Measurements from ENCODE around the gene MTARC2. TPM values are rescaled to one million over a fixed set of nuclear protein-coding genes. Genes with fewer than 3 reads are reported as not detected.

Gene MTARC2
- total RNA-seq, 2 donors from 2014 or later, result 12.3 to 14.5 TPM

GRCh38 chr1:220700556-220701179, 47.5 kb upstream of the MTARC2 start:
- Mint-ChIP-seq H3K36me3 (ENCODE audit: low read depth) (peaks cover 2% of the 10 kb centered on the region), H3K9me3 (no peaks in the 10 kb centered on the region), H3K4me3 (no peak overlapping the region), H3K4me1 (peaks cover 6% of the 10 kb centered on the region), H3K27ac (no peak overlapping the region), H3K27me3 (ENCODE audit: insufficient read depth) (no peaks in the 10 kb centered on the region)
- H3K4me1 ChIP-seq (ENCODE audit: control insufficient read depth, insufficient read depth, low read length), result no peaks in the 10 kb centered on the region
- no peak overlapping the region for H3K4me3 ChIP-seq (ENCODE audit: low read length)
- H3K9me3 ChIP-seq (ENCODE audit: control insufficient read depth, low read length), result no peaks in the 10 kb centered on the region
- DNase-seq, result no peak
- TF ChIP-seq CTCF (conservative IDR thresholded peaks at IDR 0.05), result no peak
- no peaks in the 10 kb centered on the region for H3K36me3 ChIP-seq (ENCODE audit: control insufficient read depth, insufficient read depth, low read length)
- no peaks in the 10 kb centered on the region for H3K27me3 ChIP-seq (ENCODE audit: control insufficient read depth, insufficient read depth, low read length, poor library complexity, severe bottlenecking)
- 67 to 86% methylated on average over 1 to 2 of the region's 2 CpGs for WGBS, 2 experiments (ENCODE audit: insufficient coverage in 1 of 2, insufficient read length in 1 of 2)
- no peak overlapping the region for H3K9ac ChIP-seq (ENCODE audit: extremely low read depth, low read length, poor library complexity, severe bottlenecking)
- H3K27ac ChIP-seq (ENCODE audit: low read depth, low read length), result no peak overlapping the region

- peaks cover 12% of the 10 kb centered on the region for H3K4me1 Mint-ChIP-seq
- Histone ChIP-seq H3K36me3 (ENCODE audit: control insufficient read depth, insufficient read depth, low read length) (no peaks in the 10 kb centered on the region), H3K27ac (ENCODE audit: low read depth, low read length) (no peak overlapping the region), H3K27me3 (ENCODE audit: control insufficient read depth, insufficient read depth, low read length, poor library complexity, severe bottlenecking) (no peaks in the 10 kb centered on the region), H3K9me3 (ENCODE audit: control insufficient read depth, low read length) (no peaks in the 10 kb centered on the region), H3K4me1 (ENCODE audit: control insufficient read depth, insufficient read depth, low read length) (peaks cover 4% of the 10 kb centered on the region), H3K9ac (ENCODE audit: extremely low read depth, low read length, poor library complexity, severe bottlenecking) (no peak overlapping the region), H3K4me3 (ENCODE audit: low read length) (no peak overlapping the region)
- DNase-seq, result no peak
- H3K4me3 Mint-ChIP-seq, result no peak overlapping the region
- peaks cover 2% of the 10 kb centered on the region for H3K36me3 Mint-ChIP-seq (ENCODE audit: low read depth)
- no peak for TF ChIP-seq CTCF (conservative IDR thresholded peaks at IDR 0.05)
- H3K27me3 Mint-ChIP-seq (ENCODE audit: insufficient read depth), result no peaks in the 10 kb centered on the region
- H3K27ac Mint-ChIP-seq, result no peak overlapping the region
- no peaks in the 10 kb centered on the region for H3K9me3 Mint-ChIP-seq
- 93 to 98% methylated on average over 5 to 6 of the region's 6 CpGs for WGBS, 2 experiments (ENCODE audit: insufficient coverage in 1 of 2, insufficient read length in 1 of 2)
These were observed 46.1 kb upstream of the MTARC2 start for GRCh38 chr1:220701974-220702373.

GRCh38 chr1:220702733-220703270, 45.3 kb upstream of the MTARC2 start:
- 79 to 87% methylated on average over 4 to 5 of the region's 5 CpGs for WGBS, 2 experiments (ENCODE audit: insufficient coverage in 1 of 2, insufficient read length in 1 of 2)

More at GRCh38 chr1:220702733-220703270, 45.3 kb upstream of the MTARC2 start:
- Histone ChIP-seq H3K9ac (ENCODE audit: extremely low read depth, low read length, poor library complexity, severe bottlenecking) (no peak overlapping the region), H3K4me3 (ENCODE audit: low read length) (no peak overlapping the region), H3K9me3 (ENCODE audit: control insufficient read depth, low read length) (no peaks in the 10 kb centered on the region), H3K27me3 (ENCODE audit: control insufficient read depth, insufficient read depth, low read length, poor library complexity, severe bottlenecking) (no peaks in the 10 kb centered on the region), H3K36me3 (ENCODE audit: control insufficient read depth, insufficient read depth, low read length) (no peaks in the 10 kb centered on the region), H3K27ac (ENCODE audit: low read depth, low read length) (no peak overlapping the region), H3K4me1 (ENCODE audit: control insufficient read depth, insufficient read depth, low read length) (peaks cover 4% of the 10 kb centered on the region)
- Mint-ChIP-seq H3K9me3 (no peaks in the 10 kb centered on the region), H3K4me3 (no peak overlapping the region), H3K4me1 (peaks cover 12% of the 10 kb centered on the region), H3K27ac (no peak overlapping the region), H3K36me3 (ENCODE audit: low read depth) (no peaks in the 10 kb centered on the region), H3K27me3 (ENCODE audit: insufficient read depth) (no peaks in the 10 kb centered on the region)
- no peak for TF ChIP-seq CTCF (conservative IDR thresholded peaks at IDR 0.05)
- DNase-seq, result no peak
